GM10847 (cell line): Measurements from ENCODE around the gene SLC10A6.

Source experiments
- POLR2A ChIP-seq: IDR thresholded peaks from 2 replicates; pipeline ENCODE4 v1.6.1; 2011; ENCODE audit not compliant: insufficient read length; ENCODE audit errors: extremely low read depth

SLC10A6 gene

GRCh38 chr4:86870442-86871069, 21.4 kb upstream of the SLC10A6 start:
- no peak for TF ChIP-seq POLR2A

- TF ChIP-seq POLR2A = no peak
Observed at GRCh38 chr4:86857341-86858052, 8.3 kb upstream of the SLC10A6 start.

- no peak for TF ChIP-seq POLR2A
Observed at GRCh38 chr4:86856896-86857295, 7.7 kb upstream of the SLC10A6 start.

GRCh38 chr4:86855572-86855971, 6.4 kb upstream of the SLC10A6 start:
- no peak for TF ChIP-seq POLR2A

GRCh38 chr4:86853209-86853608, 4.0 kb upstream of the SLC10A6 start:
- TF ChIP-seq POLR2A = no peak

GRCh38 chr4:86848136-86848535, 1.0 kb downstream of the SLC10A6 start:
- no peak for TF ChIP-seq POLR2A

- no peak for TF ChIP-seq POLR2A
Observed at GRCh38 chr4:86847571-86847970, 1.6 kb downstream of the SLC10A6 start.

- no peak for TF ChIP-seq POLR2A
Observed at GRCh38 chr4:86846921-86847320, 2.3 kb downstream of the SLC10A6 start.

- TF ChIP-seq POLR2A = no peak
Observed at GRCh38 chr4:86845593-86845992, 3.6 kb downstream of the SLC10A6 start.

- TF ChIP-seq POLR2A = no peak
Observed at GRCh38 chr4:86841309-86841708, 7.9 kb downstream of the SLC10A6 start.

- TF ChIP-seq POLR2A = no peak
Observed at GRCh38 chr4:86840858-86841257, 8.3 kb downstream of the SLC10A6 start.

GRCh38 chr4:86837691-86838503, 11.3 kb downstream of the SLC10A6 start:
- TF ChIP-seq POLR2A = no peak

GRCh38 chr4:86835677-86836076, 13.5 kb downstream of the SLC10A6 start:
- TF ChIP-seq POLR2A = no peak

- TF ChIP-seq POLR2A = no peak
Observed at GRCh38 chr4:86834901-86835300, 14.3 kb downstream of the SLC10A6 start.

- TF ChIP-seq POLR2A = no peak
Observed at GRCh38 chr4:86833615-86834014, 15.6 kb downstream of the SLC10A6 start.
